DLD1 (cell line): Measurements from ENCODE around the gene CNTN1.

Experiments
- in situ Hi-C: cut with HindIII; loops from 2 replicates; pipeline ENCODE4 v1.10.0; 2017; ENCODE audit warnings: low sequenced_read_pairs

The CNTN1 gene

GRCh38 chr12:40957417-40957816 is 265.2 kb downstream of the CNTN1 start:
- in situ Hi-C loops = no loop called here

GRCh38 chr12:40959041-40959440 is 266.8 kb downstream of the CNTN1 start:
- in situ Hi-C loops = no loop called here

- in situ Hi-C loops = no loop called here
Observed at GRCh38 chr12:40963751-40964150, 271.5 kb downstream of the CNTN1 start.

- in situ Hi-C loops = no loop called here
Observed at GRCh38 chr12:40969796-40970195, 277.6 kb downstream of the CNTN1 start.

GRCh38 chr12:40970320-40970907 is 278.2 kb downstream of the CNTN1 start:
- in situ Hi-C loops = no loop called here

GRCh38 chr12:40971911-40972310 is 279.7 kb downstream of the CNTN1 start:
- in situ Hi-C loops = no loop called here

- in situ Hi-C loops = no loop called here
Observed at GRCh38 chr12:40976546-40976945, 284.3 kb downstream of the CNTN1 start.

- in situ Hi-C loops = no loop called here
Observed at GRCh38 chr12:40980427-40980961, 288.3 kb downstream of the CNTN1 start.

GRCh38 chr12:40986001-40986400 is 293.8 kb downstream of the CNTN1 start:
- in situ Hi-C loops = no loop called here

GRCh38 chr12:40988355-40988754 is 296.1 kb downstream of the CNTN1 start:
- in situ Hi-C loops = no loop called here

- in situ Hi-C loops = no loop called here
Observed at GRCh38 chr12:40988824-40989223, 296.6 kb downstream of the CNTN1 start.

- in situ Hi-C loops = no loop called here
Observed at GRCh38 chr12:40989785-40990184, 297.5 kb downstream of the CNTN1 start.

GRCh38 chr12:40992158-40992557 is 299.9 kb downstream of the CNTN1 start:
- in situ Hi-C loops = no loop called here

- in situ Hi-C loops = no loop called here
Observed at GRCh38 chr12:40992674-40993073, 300.4 kb downstream of the CNTN1 start.

- in situ Hi-C loops = no loop called here
Observed at GRCh38 chr12:40993158-40993557, 300.9 kb downstream of the CNTN1 start.

GRCh38 chr12:40996091-40996490 is 303.9 kb downstream of the CNTN1 start:
- in situ Hi-C loops = no loop called here

- in situ Hi-C loops = no loop called here
Observed at GRCh38 chr12:40999210-40999609, 307.0 kb downstream of the CNTN1 start.

- in situ Hi-C loops = no loop called here
Observed at GRCh38 chr12:41008472-41008871, 316.2 kb downstream of the CNTN1 start.

GRCh38 chr12:41011939-41012338 is 319.7 kb downstream of the CNTN1 start:
- in situ Hi-C loops = no loop called here

- in situ Hi-C loops = no loop called here
Observed at GRCh38 chr12:41013881-41014642, 321.8 kb downstream of the CNTN1 start.

- in situ Hi-C loops = no loop called here
Observed at GRCh38 chr12:41014643-41015020, 322.4 kb downstream of the CNTN1 start.

GRCh38 chr12:41018010-41018409 is 325.8 kb downstream of the CNTN1 start:
- in situ Hi-C loops = no loop called here
